ENCODE results near the gene TRAPPC8.
A peak's percentile ranks its signal among the peaks of the same experiment; 100 is the strongest.
"Not testable (repeated sequence)": the region's sequence is repeated elsewhere in the genome, so short reads cannot be mapped to it uniquely, and the experiment has no call there.

Gene TRAPPC8

DNA sequence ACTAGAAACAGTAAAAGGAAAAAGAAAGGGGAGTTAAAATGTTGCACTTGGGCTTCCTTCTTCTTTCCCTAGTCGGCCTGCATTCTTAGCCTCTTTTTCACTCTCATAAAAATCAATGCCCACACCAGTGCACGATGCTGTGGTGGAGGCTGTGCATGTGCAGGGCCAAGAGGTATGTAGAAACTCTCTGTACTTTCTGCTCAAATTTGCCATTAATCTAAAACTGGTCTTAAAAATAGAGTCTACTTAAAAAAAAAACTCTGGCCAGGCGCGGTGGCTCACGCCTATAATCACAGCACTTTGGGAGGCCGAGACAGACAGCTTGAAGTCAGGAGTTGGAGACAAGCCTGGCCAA, 11.1 kb downstream of the TRAPPC8 start:
- POLR2A ChIA-PET: interaction anchor here (1.5 kb wide), 1 partner anchor 10 kb away, joined by 17 read pairs; the partner anchor contains the start of gene TRAPPC8
- no peak for TF ChIP-seq L3MBTL2 (conservative IDR thresholded peaks at IDR 0.05)
- no peak for TF ChIP-seq ARNT (IDR thresholded peaks at IDR 0.05)
- no peak for TF ChIP-seq BHLHE40 (IDR thresholded peaks at IDR 0.05; ENCODE audit: borderline replicate concordance)
- no peak for TF ChIP-seq ZNF384 (IDR thresholded peaks at IDR 0.05)
- no peak for TF ChIP-seq FOXK2 (IDR thresholded peaks at IDR 0.05)
- no peak for TF ChIP-seq FOXA1 (IDR thresholded peaks at IDR 0.05)
- TF ChIP-seq ELF4 (IDR thresholded peaks at IDR 0.05): no peak
- TF ChIP-seq SP1 (IDR thresholded peaks at IDR 0.05): no peak
- no peak for TF ChIP-seq FOXM1 (IDR thresholded peaks at IDR 0.05; ENCODE audit: borderline replicate concordance)
- TF ChIP-seq CTBP1 (IDR thresholded peaks at IDR 0.05; ENCODE audit: borderline replicate concordance): no peak
- no peak for TF ChIP-seq LEF1 (IDR thresholded peaks at IDR 0.05; ENCODE audit: borderline replicate concordance)
- TF ChIP-seq HDGF (IDR thresholded peaks at IDR 0.05; ENCODE audit: borderline replicate concordance): no peak
- no peak for TF ChIP-seq NFRKB (IDR thresholded peaks at IDR 0.05)
- TF ChIP-seq TARDBP (IDR thresholded peaks at IDR 0.05): no peak
- TF ChIP-seq PKNOX1 (IDR thresholded peaks at IDR 0.05): no peak
- TF ChIP-seq SUZ12 (IDR thresholded peaks at IDR 0.05): no peak
- CTCF ChIA-PET: interaction anchor here (0.7 kb wide), 1 partner anchor 10 kb away, joined by 4 read pairs; no protein-coding TSS in a partner anchor
- no peak for DNase-seq (ENCODE audit: extremely low spot score)

- TF ChIP-seq CTBP1 (IDR thresholded peaks at IDR 0.05; ENCODE audit: borderline replicate concordance) (0 out of 2 replicates have a peak, but pooled peaks have one; percentile 32), BHLHE40 (IDR thresholded peaks at IDR 0.05; ENCODE audit: borderline replicate concordance) (no peak), PKNOX1 (IDR thresholded peaks at IDR 0.05) (no peak)
- DNase-seq (ENCODE audit: extremely low spot score): peak; percentile 54
- CTCF ChIA-PET: interaction anchor here (0.7 kb wide), 1 partner anchor 11 kb away, joined by 4 read pairs; no protein-coding TSS in a partner anchor
- POLR2A ChIA-PET: interaction anchor here (1.5 kb wide), 1 partner anchor 11 kb away, joined by 17 read pairs; the partner anchor contains the start of gene TRAPPC8
Measured at GRCh38 chr18:31931163-31931885, 11.6 kb downstream of the TRAPPC8 start.

DNA sequence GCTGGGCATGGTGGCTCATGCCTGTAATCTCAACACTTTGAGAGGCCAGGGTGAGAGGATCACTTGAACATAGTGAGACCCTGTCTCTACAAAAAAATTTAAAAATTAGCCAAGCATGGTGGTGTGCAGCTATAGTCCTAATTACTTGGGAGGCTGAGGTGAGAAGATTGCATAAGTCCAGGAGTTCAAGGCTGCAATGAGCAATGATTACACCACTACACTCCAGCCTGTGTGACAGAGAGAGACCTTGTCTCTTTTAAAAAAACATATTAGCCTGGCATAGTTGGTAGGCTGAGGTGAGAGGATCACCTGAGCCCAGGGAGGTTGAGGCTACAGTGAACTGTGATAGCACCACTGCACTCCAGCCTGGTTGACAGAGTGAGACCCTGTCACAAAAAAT, 13.7 kb downstream of the TRAPPC8 start:
- POLR2A ChIA-PET: no interaction called here

GRCh38 chr18:31926988-31927387, 15.9 kb downstream of the TRAPPC8 start:
- CTCF ChIA-PET; DNase-seq (ENCODE audit: extremely low spot score): not testable (repeated sequence)
- POLR2A ChIA-PET: interaction anchor here (2.7 kb wide), 1 partner anchor 16 kb away, joined by 17 read pairs; the partner anchor contains the start of gene TRAPPC8

More for the DNA sequence above, 13.7 kb downstream of the TRAPPC8 start:
- CTCF ChIA-PET: no interaction called here
- TF ChIP-seq FOXA1 (IDR thresholded peaks at IDR 0.05) (no peak), CTBP1 (IDR thresholded peaks at IDR 0.05; ENCODE audit: borderline replicate concordance) (no peak), ELF4 (IDR thresholded peaks at IDR 0.05) (no peak), FOXM1 (IDR thresholded peaks at IDR 0.05; ENCODE audit: borderline replicate concordance) (no peak), LEF1 (IDR thresholded peaks at IDR 0.05; ENCODE audit: borderline replicate concordance) (no peak), SP1 (IDR thresholded peaks at IDR 0.05) (no peak), SUZ12 (IDR thresholded peaks at IDR 0.05) (no peak), BHLHE40 (IDR thresholded peaks at IDR 0.05; ENCODE audit: borderline replicate concordance) (no peak), FOXK2 (IDR thresholded peaks at IDR 0.05) (no peak), ARNT (IDR thresholded peaks at IDR 0.05) (no peak), L3MBTL2 (conservative IDR thresholded peaks at IDR 0.05) (no peak), TARDBP (IDR thresholded peaks at IDR 0.05) (no peak), ZNF384 (IDR thresholded peaks at IDR 0.05) (no peak), PKNOX1 (IDR thresholded peaks at IDR 0.05) (no peak)
- no peak for DNase-seq (ENCODE audit: extremely low spot score)

DNA sequence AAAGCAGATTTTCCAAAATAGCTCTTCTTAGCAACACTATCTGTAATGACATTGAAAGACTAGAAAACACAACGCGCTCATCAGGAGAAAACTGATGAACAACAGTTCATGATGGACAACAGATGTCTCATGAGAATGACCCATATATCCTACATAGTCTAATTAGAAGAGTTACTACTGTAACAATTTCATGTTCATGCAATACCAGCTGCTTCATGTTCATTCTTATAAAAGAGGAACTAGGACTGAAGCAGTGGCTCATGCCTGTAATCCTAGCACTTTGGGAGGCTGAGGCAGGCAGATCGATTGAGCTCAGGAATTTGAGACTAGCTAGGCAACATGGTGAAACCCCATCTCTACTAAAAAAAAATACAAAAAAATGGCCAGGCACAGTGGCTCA, 22.7 kb downstream of the TRAPPC8 start:
- TF ChIP-seq TARDBP (IDR thresholded peaks at IDR 0.05): no peak
- TF ChIP-seq FOXA1 (IDR thresholded peaks at IDR 0.05): no peak
- TF ChIP-seq FOXM1 (IDR thresholded peaks at IDR 0.05; ENCODE audit: borderline replicate concordance): no peak
- no peak for TF ChIP-seq SUZ12 (IDR thresholded peaks at IDR 0.05)
- no peak for TF ChIP-seq ZNF384 (IDR thresholded peaks at IDR 0.05)
- no peak for TF ChIP-seq LEF1 (IDR thresholded peaks at IDR 0.05; ENCODE audit: borderline replicate concordance)
- no peak for TF ChIP-seq NFRKB (IDR thresholded peaks at IDR 0.05)
- no peak for TF ChIP-seq CTBP1 (IDR thresholded peaks at IDR 0.05; ENCODE audit: borderline replicate concordance)
- no peak for TF ChIP-seq ELF4 (IDR thresholded peaks at IDR 0.05)
- TF ChIP-seq HDGF (IDR thresholded peaks at IDR 0.05; ENCODE audit: borderline replicate concordance): no peak
- TF ChIP-seq PKNOX1 (IDR thresholded peaks at IDR 0.05): no peak
- no peak for TF ChIP-seq FOXK2 (IDR thresholded peaks at IDR 0.05)
- no peak for TF ChIP-seq L3MBTL2 (conservative IDR thresholded peaks at IDR 0.05)
- ChIA-PET POLR2A (no interaction called here), CTCF (interaction anchor here (0.7 to 1.2 kb wide), 2 partner anchors 15 to 118 kb away, joined by 3 read pairs; no protein-coding TSS in a partner anchor)
- no peak for DNase-seq (ENCODE audit: extremely low spot score)

- CTCF ChIA-PET: interaction anchor here (1.2 kb wide), 1 partner anchor 14 kb away, joined by 3 read pairs; no protein-coding TSS in a partner anchor
- POLR2A ChIA-PET; DNase-seq (ENCODE audit: extremely low spot score): not testable (repeated sequence)
Measured at GRCh38 chr18:31919366-31919765, 23.6 kb downstream of the TRAPPC8 start.

All from HEK293T (cell line).